Activated CD4-positive, alpha-beta T cell treated with anti-CD3 and anti-CD28 coated beads, Interleukin-2, amount 50 U/mL, for 1 hour (primary cell): ENCODE data around the gene STXBP6.
"Not testable (repeated sequence)": the region's sequence is repeated elsewhere in the genome, so short reads cannot be mapped to it uniquely, and the experiment has no call there.

Experiments used
- DNase-seq: peaks from one replicate; pipeline ENCODE4 v3.0.0-alpha.2; 2020

STXBP6 gene

GRCh38 chr14:24952851-24953666 lies 96.9 kb downstream of the STXBP6 start:
- DNase-seq: no peak

GRCh38 chr14:24948261-24948847 lies 101.6 kb downstream of the STXBP6 start:
- DNase-seq: no peak

- no peak for DNase-seq
Measured at GRCh38 chr14:24947131-24947530, 102.8 kb downstream of the STXBP6 start.

- DNase-seq: no peak
Measured at GRCh38 chr14:24944800-24945199, 105.1 kb downstream of the STXBP6 start.

GRCh38 chr14:24943024-24943423 lies 106.9 kb downstream of the STXBP6 start:
- DNase-seq: no peak

- no peak for DNase-seq
Measured at GRCh38 chr14:24941719-24942118, 108.2 kb downstream of the STXBP6 start.

GRCh38 chr14:24940213-24940783 lies 109.6 kb downstream of the STXBP6 start:
- DNase-seq: no peak

GRCh38 chr14:24938593-24938992 lies 111.4 kb downstream of the STXBP6 start:
- no peak for DNase-seq

GRCh38 chr14:24937300-24937699 lies 112.6 kb downstream of the STXBP6 start:
- DNase-seq: no peak

GRCh38 chr14:24936773-24937172 lies 113.2 kb downstream of the STXBP6 start:
- DNase-seq: not testable (repeated sequence)

GRCh38 chr14:24935796-24936195 lies 114.2 kb downstream of the STXBP6 start:
- no peak for DNase-seq

- no peak for DNase-seq
Measured at GRCh38 chr14:24928386-24928900, 121.5 kb downstream of the STXBP6 start.

- no peak for DNase-seq
Measured at GRCh38 chr14:24927809-24928208, 122.1 kb downstream of the STXBP6 start.

- no peak for DNase-seq
Measured at GRCh38 chr14:24925771-24926374, 124.1 kb downstream of the STXBP6 start.

- DNase-seq: no peak
Measured at GRCh38 chr14:24924544-24924943, 125.4 kb downstream of the STXBP6 start.

GRCh38 chr14:24921903-24922302 lies 128.0 kb downstream of the STXBP6 start:
- no peak for DNase-seq

- no peak for DNase-seq
Measured at GRCh38 chr14:24920265-24921075, 129.5 kb downstream of the STXBP6 start.

GRCh38 chr14:24918822-24919221 lies 131.1 kb downstream of the STXBP6 start:
- no peak for DNase-seq

- no peak for DNase-seq
Measured at GRCh38 chr14:24915958-24916595, 133.9 kb downstream of the STXBP6 start.

- no peak for DNase-seq
Measured at GRCh38 chr14:24915403-24915921, 134.5 kb downstream of the STXBP6 start.

- DNase-seq: no peak
Measured at GRCh38 chr14:24913746-24914145, 136.2 kb downstream of the STXBP6 start.

GRCh38 chr14:24913021-24913420 lies 136.9 kb downstream of the STXBP6 start:
- no peak for DNase-seq
